K562 (cell line): ENCODE data around the gene SLC6A9. TPM values are rescaled to one million over a fixed set of nuclear protein-coding genes. Genes with fewer than 3 reads are reported as not detected.

Source experiments
- DDX20 ChIP-seq: fragments of 450-650 bp; IDR thresholded peaks from 2 replicates; pipeline ENCODE4 v1.6.1; 2016; ENCODE audit warnings: missing genetic modification characterization, low read depth, mild to moderate bottlenecking, missing compliant biosample characterization, moderate library complexity
- EGR1 ChIP-seq: fragments of 450-650 bp; conservative IDR thresholded peaks from 2 replicates; pipeline ENCODE4 v1.6.1; 2017; ENCODE audit warnings: mild to moderate bottlenecking
- ETV1 ChIP-seq: fragments of 450-650 bp; conservative IDR thresholded peaks from 2 replicates; pipeline ENCODE4 v1.6.1; 2016; ENCODE audit warnings: missing genetic modification characterization, control low read depth, low read depth, missing compliant biosample characterization
- GABPB2 ChIP-seq: fragments of 250-450 bp; sonication (Bioruptor Pico); conservative IDR thresholded peaks from 2 replicates; pipeline ENCODE4 v1.5.1; 2021; ENCODE audit warnings: mild to moderate bottlenecking
- POLR2A ChIP-seq: fragments of 450-650 bp; conservative IDR thresholded peaks from 2 replicates; pipeline ENCODE4 v1.6.1; 2016
- TBP ChIP-seq: optimal IDR thresholded peaks from 2 replicates; pipeline ENCODE3; 2011; ENCODE audit warnings: low read depth, low read length, improper control_type of control experiment
- ZEB2 ChIP-seq: fragments of 450-650 bp; IDR thresholded peaks from 2 replicates; pipeline ENCODE4 v1.6.1; 2016
- ZNF12 ChIP-seq: sonication (generic); formaldehyde crosslinking; IDR thresholded peaks from 2 replicates; pipeline ENCODE4 v1.4.0; 2020; ENCODE audit warnings: mild to moderate bottlenecking, missing genetic modification reagents
- ZNF561 ChIP-seq: fragments of 450-650 bp; formaldehyde crosslinking; conservative IDR thresholded peaks from 2 replicates; pipeline ENCODE4 v1.4.0; 2020; ENCODE audit warnings: mild to moderate bottlenecking, moderate library complexity
- ZNF707 ChIP-seq: fragments of 250-450 bp; sonication (Bioruptor Pico); conservative IDR thresholded peaks from 2 replicates; pipeline ENCODE4 v1.8.0; 2022; ENCODE audit warnings: inconsistent platforms, mild to moderate bottlenecking, moderate library complexity
- polyA plus RNA-seq, 8 experiments: library from polyadenylated mRNA; depleted of rRNA in 4 of 8; stranded (reverse) in 5 of 8; unstranded in 3 of 8; fragments of >200 nt; fragmentation: Nextera tagmentation in 2 of 8; fragmentation: Illumina TruSeq in 1 of 8; extraction: Ambion mirVana in 2 of 8; extraction: Trizol in 1 of 8; gene quantifications; 2 replicates each; pipeline versions ENCODE4 v1.2.1 to v1.2.3, GENCODE V29; 2011 to 2014; ENCODE audit warnings: inconsistent platforms in 1 of 8, missing spikeins in 1 of 8
- total RNA-seq, 7 experiments: library from RNA; depleted of rRNA in 6 of 7; stranded (reverse); fragments of >200 nt in 6 of 7; fragmentation: Illumina TruSeq in 2 of 7; extraction: Trizol in 2 of 7; gene quantifications; 2 replicates each; pipeline versions ENCODE4 v1.2.1 to v1.2.3, GENCODE V29; 2011 to 2021; ENCODE audit warnings: low replicate concordance in 1 of 7
- TF ChIP-seq, protein P1 (sequence below), 2 experiments: fragments of 250-450 bp in 1 of 2; fragments of 450-650 bp in 1 of 2; sonication (Bioruptor Pico) in 1 of 2; IDR thresholded peaks; 2 replicates each; pipeline versions ENCODE4 v1.6.1 to v1.8.0; 2016 to 2021; ENCODE audit warnings: mild to moderate bottlenecking in 2 of 2, moderate library complexity in 2 of 2, missing compliant biosample characterization in 1 of 2, missing genetic modification characterization in 1 of 2
- TF ChIP-seq, protein P2 (sequence below): fragments of 450-650 bp; IDR thresholded peaks from 2 replicates; pipeline ENCODE4 v1.7.1; 2018; ENCODE audit warnings: mild to moderate bottlenecking, low read depth; ENCODE audit not compliant: partially characterized antibody
- TF ChIP-seq, protein P3 (sequence below): sonication (generic); formaldehyde crosslinking; IDR thresholded peaks from 2 replicates; pipeline ENCODE4 v1.8.0; 2022; ENCODE audit warnings: mild to moderate bottlenecking, missing genetic modification reagents
- TF ChIP-seq, protein P4 (sequence below): fragments of 450-650 bp; formaldehyde crosslinking; IDR thresholded peaks from 2 replicates; pipeline ENCODE4 v1.4.0; 2020; ENCODE audit warnings: mild to moderate bottlenecking, mixed read lengths
- TF ChIP-seq, protein P5 (sequence below): fragments of 200-800 bp; sonication (Bioruptor generic); IDR thresholded peaks from 2 replicates; pipeline ENCODE4 v1.6.1; 2017; ENCODE audit warnings: missing genetic modification characterization, missing compliant biosample characterization
- TF ChIP-seq, protein P6 (sequence below), 3 experiments: fragments of 200-800 bp in 1 of 3; sonication (Bioruptor generic) in 1 of 3; sonication (generic) in 1 of 3; formaldehyde crosslinking in 1 of 3; IDR thresholded peaks; 2 replicates each; pipeline versions ENCODE4 v1.6.1 to v1.8.0; 2016 to 2022; ENCODE audit warnings: mild to moderate bottlenecking in 2 of 3, missing compliant biosample characterization in 2 of 3, missing genetic modification characterization in 2 of 3, missing genetic modification reagents in 1 of 3

Gene SLC6A9
- total and polyA plus RNA-seq, 9 of the 15 experiments (the other 6 are each of a cell fraction or from before 2014, with no cell fraction given), result 0.17 to 18.7 (median 2.9) TPM

DNA sequence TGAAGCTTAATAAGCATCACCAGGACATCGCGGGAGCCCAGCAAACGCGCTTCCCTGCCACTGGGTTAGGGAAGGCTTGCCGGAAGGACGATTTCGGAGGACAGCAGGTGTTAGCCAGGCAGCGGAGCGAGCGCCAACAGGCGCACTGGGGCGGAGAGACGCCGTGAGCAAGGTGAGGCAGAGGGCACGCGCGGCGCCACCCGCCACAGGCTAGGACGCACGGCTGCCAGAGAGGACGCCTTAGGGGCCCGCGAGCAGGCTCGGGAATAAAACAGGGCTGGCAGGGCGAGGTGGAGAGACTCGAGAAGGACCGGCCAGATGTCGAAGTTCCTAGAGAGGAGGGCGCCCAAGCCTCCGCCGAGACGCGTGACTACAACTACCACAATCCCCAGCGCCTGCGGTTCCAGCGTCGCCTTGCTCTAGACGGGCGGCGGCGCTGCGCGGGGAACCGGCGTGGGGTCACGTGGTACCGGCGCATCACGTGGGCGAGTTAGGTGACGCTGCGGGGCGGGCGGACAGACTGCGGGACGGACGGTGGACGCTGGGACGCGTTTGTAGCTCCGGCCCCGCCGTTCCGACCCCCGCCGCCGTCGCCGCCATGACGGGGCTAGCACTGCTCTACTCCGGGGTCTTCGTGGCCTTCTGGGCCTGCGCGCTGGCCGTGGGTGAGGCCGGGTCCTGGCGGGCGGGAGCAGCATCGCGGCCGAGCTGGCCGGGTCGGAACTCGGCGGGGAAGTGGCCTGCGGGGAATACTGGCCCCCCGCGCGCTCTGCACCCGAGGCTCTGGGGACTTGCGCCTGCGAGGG is 56.6 kb downstream of the SLC6A9 start, which contains the start of gene ATP6V0B (continued):
- peak; percentile 90 for TF ChIP-seq EGR1
- TF ChIP-seq ZNF12 (CRISPR knock-in tag), result peak; percentile 72; the same call in 1 of the 2 replicates
- TF ChIP-seq, protein P1, sequence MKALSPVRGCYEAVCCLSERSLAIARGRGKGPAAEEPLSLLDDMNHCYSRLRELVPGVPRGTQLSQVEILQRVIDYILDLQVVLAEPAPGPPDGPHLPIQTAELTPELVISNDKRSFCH (CRISPR knock-in tag; IDR thresholded peaks at IDR 0.05), result no peak
- TF ChIP-seq, protein P1 (tag; IDR thresholded peaks at IDR 0.05), result peak; percentile 27; the same call in 1 of the 2 replicates
- no peak for TF ChIP-seq DDX20 (tag)
- TF ChIP-seq, protein P2, sequence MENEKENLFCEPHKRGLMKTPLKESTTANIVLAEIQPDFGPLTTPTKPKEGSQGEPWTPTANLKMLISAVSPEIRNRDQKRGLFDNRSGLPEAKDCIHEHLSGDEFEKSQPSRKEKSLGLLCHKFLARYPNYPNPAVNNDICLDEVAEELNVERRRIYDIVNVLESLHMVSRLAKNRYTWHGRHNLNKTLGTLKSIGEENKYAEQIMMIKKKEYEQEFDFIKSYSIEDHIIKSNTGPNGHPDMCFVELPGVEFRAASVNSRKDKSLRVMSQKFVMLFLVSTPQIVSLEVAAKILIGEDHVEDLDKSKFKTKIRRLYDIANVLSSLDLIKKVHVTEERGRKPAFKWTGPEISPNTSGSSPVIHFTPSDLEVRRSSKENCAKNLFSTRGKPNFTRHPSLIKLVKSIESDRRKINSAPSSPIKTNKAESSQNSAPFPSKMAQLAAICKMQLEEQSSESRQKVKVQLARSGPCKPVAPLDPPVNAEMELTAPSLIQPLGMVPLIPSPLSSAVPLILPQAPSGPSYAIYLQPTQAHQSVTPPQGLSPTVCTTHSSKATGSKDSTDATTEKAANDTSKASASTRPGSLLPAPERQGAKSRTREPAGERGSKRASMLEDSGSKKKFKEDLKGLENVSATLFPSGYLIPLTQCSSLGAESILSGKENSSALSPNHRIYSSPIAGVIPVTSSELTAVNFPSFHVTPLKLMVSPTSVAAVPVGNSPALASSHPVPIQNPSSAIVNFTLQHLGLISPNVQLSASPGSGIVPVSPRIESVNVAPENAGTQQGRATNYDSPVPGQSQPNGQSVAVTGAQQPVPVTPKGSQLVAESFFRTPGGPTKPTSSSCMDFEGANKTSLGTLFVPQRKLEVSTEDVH, result peak; percentile 79
- TF ChIP-seq, protein P3, sequence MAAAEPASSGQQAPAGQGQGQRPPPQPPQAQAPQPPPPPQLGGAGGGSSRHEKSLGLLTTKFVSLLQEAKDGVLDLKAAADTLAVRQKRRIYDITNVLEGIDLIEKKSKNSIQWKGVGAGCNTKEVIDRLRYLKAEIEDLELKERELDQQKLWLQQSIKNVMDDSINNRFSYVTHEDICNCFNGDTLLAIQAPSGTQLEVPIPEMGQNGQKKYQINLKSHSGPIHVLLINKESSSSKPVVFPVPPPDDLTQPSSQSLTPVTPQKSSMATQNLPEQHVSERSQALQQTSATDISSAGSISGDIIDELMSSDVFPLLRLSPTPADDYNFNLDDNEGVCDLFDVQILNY (CRISPR knock-in tag), result peak; percentile 96
- TF ChIP-seq, protein P4, sequence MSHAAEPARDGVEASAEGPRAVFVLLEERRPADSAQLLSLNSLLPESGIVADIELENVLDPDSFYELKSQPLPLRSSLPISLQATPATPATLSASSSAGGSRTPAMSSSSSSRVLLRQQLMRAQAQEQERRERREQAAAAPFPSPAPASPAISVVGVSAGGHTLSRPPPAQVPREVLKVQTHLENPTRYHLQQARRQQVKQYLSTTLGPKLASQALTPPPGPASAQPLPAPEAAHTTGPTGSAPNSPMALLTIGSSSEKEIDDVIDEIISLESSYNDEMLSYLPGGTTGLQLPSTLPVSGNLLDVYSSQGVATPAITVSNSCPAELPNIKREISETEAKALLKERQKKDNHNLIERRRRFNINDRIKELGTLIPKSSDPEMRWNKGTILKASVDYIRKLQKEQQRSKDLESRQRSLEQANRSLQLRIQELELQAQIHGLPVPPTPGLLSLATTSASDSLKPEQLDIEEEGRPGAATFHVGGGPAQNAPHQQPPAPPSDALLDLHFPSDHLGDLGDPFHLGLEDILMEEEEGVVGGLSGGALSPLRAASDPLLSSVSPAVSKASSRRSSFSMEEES (CRISPR knock-in tag), result peak; percentile 100
- TF ChIP-seq TBP, result peak; percentile 73
- TF ChIP-seq ZEB2, result no peak
- TF ChIP-seq, protein P5, sequence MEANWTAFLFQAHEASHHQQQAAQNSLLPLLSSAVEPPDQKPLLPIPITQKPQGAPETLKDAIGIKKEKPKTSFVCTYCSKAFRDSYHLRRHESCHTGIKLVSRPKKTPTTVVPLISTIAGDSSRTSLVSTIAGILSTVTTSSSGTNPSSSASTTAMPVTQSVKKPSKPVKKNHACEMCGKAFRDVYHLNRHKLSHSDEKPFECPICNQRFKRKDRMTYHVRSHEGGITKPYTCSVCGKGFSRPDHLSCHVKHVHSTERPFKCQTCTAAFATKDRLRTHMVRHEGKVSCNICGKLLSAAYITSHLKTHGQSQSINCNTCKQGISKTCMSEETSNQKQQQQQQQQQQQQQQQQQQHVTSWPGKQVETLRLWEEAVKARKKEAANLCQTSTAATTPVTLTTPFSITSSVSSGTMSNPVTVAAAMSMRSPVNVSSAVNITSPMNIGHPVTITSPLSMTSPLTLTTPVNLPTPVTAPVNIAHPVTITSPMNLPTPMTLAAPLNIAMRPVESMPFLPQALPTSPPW, result peak; percentile 77
- TF ChIP-seq ZNF561 (CRISPR knock-in tag), result no peak
- 0 out of 2 replicates have a peak, but pooled peaks have one; percentile 31 for TF ChIP-seq ZNF707 (CRISPR knock-in tag)
- TF ChIP-seq, protein P6, sequence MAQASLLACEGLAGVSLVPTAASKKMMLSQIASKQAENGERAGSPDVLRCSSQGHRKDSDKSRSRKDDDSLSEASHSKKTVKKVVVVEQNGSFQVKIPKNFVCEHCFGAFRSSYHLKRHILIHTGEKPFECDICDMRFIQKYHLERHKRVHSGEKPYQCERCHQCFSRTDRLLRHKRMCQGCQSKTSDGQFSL (CRISPR knock-in tag; IDR thresholded peaks at IDR 0.05), result 0 out of 2 replicates have a peak, but pooled peaks have one; percentile 7
- TF ChIP-seq, protein P6 (tag; IDR thresholded peaks at IDR 0.05), result no peak
- no peak for TF ChIP-seq GABPB2 (CRISPR knock-in tag)
- 0 out of 2 replicates have a peak, but pooled peaks have one; percentile 51 for TF ChIP-seq ETV1
- peak; percentile 81 for TF ChIP-seq POLR2A
